Transverse colon (tissue), 4 donors: ENCODE results near the gene IFI27L1. TPM values are rescaled to one million over a fixed set of nuclear protein-coding genes. Genes with fewer than 3 reads are reported as not detected.

Experiments
- DNase-seq: peaks from one replicate; pipeline ENCODE4 v3.0.0-alpha.2; 2019
- H3K27ac ChIP-seq, 4 donors: fragments of 200-600 bp; sonication (generic); 2 replicates each; pipeline ENCODE4 v1.5.1; 2016 to 2018; ENCODE audit warnings: inconsistent platforms in 4 of 4
- H3K27me3 ChIP-seq: fragments of 200-600 bp; sonication (generic); 2 replicates; pipeline ENCODE4 v1.5.1; 2017; ENCODE audit warnings: inconsistent platforms
- H3K36me3 ChIP-seq, 4 donors: fragments of 200-600 bp; sonication (generic); 2 replicates each; pipeline ENCODE4 v1.5.1; 2017 to 2019; ENCODE audit warnings: inconsistent platforms in 4 of 4
- H3K4me1 ChIP-seq, 4 donors: fragments of 200-600 bp; sonication (generic); 2 replicates each; pipeline ENCODE4 v1.5.1; 2017 to 2020; ENCODE audit warnings: inconsistent platforms in 4 of 4
- H3K4me3 ChIP-seq, 4 donors: fragments of 200-600 bp; sonication (generic); 1 replicate in 1 of 4; 2 replicates in 3 of 4; pipeline versions ENCODE4 v1.5.1 to v1.6.1; 2017 to 2019; ENCODE audit warnings: inconsistent platforms in 4 of 4
- H3K9me3 ChIP-seq, 2 donors: fragments of 200-600 bp; sonication (generic); 2 replicates each; pipeline ENCODE4 v1.5.1; 2017 to 2019; ENCODE audit warnings: inconsistent platforms in 2 of 2
- CTCF ChIP-seq, 5 experiments: fragments of 200-600 bp in 3 of 5; fragments of 450-650 bp in 2 of 5; sonication (generic) in 3 of 5; IDR thresholded peaks; 1 replicate in 2 of 5; 2 replicates in 3 of 5; pipeline ENCODE4 v1.5.1; 2016 to 2017; ENCODE audit warnings: antibody characterized with exemption in 5 of 5, inconsistent platforms in 3 of 5, mild to moderate bottlenecking in 2 of 5, moderate library complexity in 1 of 5
- EP300 ChIP-seq: sonication (generic); formaldehyde crosslinking; IDR thresholded peaks from one replicate; pipeline ENCODE4 v1.6.1; 2017; ENCODE audit warnings: antibody characterized with exemption, low read depth
- POLR2A ChIP-seq: fragments of 450-650 bp; IDR thresholded peaks from one replicate; pipeline ENCODE4 v1.6.1; 2016; ENCODE audit warnings: antibody characterized with exemption, mild to moderate bottlenecking, moderate library complexity
- POLR2AphosphoS5 ChIP-seq, 3 donors: sonication (generic); formaldehyde crosslinking; IDR thresholded peaks; one replicate each; pipeline ENCODE4 v1.6.1; 2016; ENCODE audit warnings: antibody characterized with exemption in 3 of 3
- WGBS, 2 donors: methylation state at CpG; one replicate each; pipeline ENCODE4 v1.1.5; 2018; ENCODE audit warnings: low coverage in 1 of 2; 5-methylcytosine and 5-hydroxymethylcytosine counted together
- in situ Hi-C, 4 donors: fragments of 200-750 bp; cut with MboI; loops; one replicate each; pipeline versions ENCODE4 v1.15.0 to v1.15.1; 2017; ENCODE audit warnings: low sequenced_read_pairs in 3 of 4, low pct_ligation_motif_present in 1 of 4, low pct_unique_long_range_greater_than_20kb in 1 of 4
- intact Hi-C: fragments of 100-400 bp; cut with DNase I; formaldehyde crosslinking; loops from one replicate; pipeline ENCODE4 v1.15.1; 2023; ENCODE audit warnings: low total_unique reads
- total RNA-seq, 4 donors: library from RNA; depleted of rRNA; stranded (reverse); fragments of >200 nt; gene quantifications; one replicate each; pipeline ENCODE4 v1.1.0, GENCODE V29; 2016

IFI27L1 gene
- total RNA-seq, 4 donors from 2014 or later, result 12.3 to 21.3 (median 17.9) TPM; not detected in 1

DNA sequence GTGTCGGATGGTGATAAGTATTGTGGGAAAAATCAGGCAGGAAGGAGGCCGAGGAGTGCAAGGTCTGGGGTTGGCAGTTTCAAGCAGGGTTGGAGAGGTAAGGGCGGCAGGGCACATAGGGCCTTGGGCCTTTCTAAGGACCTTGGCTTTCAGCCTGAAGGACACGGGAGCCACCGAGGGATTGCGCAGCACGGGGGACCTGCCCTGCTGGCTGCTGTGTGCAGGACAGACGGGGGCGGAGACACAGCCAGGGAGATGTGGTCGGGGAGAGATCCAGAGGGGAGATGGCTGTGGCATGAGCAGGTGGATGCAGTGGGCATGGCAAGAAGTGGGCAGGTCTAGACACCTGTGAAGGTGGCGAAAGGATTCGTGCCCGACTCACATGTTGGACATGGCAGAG, 40.3 kb upstream of the IFI27L1 start:
- H3K27ac ChIP-seq, result no peak overlapping the region
- TF ChIP-seq POLR2A, result no peak
- no peak for TF ChIP-seq CTCF (IDR thresholded peaks at IDR 0.05)
- TF ChIP-seq POLR2AphosphoS5 (IDR thresholded peaks at IDR 0.05), result no peak
- no peak for TF ChIP-seq EP300
- no peak for DNase-seq
- H3K27me3 ChIP-seq, result no peaks in the 10 kb centered on the region
- intact Hi-C loops (no loop called here), in situ Hi-C loops (loop anchor here in 1 of 4 donors (5.0 kb wide), 1 partner anchor 97 kb away; no protein-coding TSS in a partner anchor)
- H3K4me1 ChIP-seq, result no peaks in the 10 kb centered on the region
- H3K9me3 ChIP-seq, result no peaks in the 10 kb centered on the region
- no peaks in the 10 kb centered on the region for H3K36me3 ChIP-seq
- H3K4me3 ChIP-seq, result no peak overlapping the region
- 91 to 100% methylated on average over 2 to 13 of the region's 13 CpGs for WGBS, 2 donors

- in situ Hi-C loops, result loop anchor here in 1 of 4 donors (5.0 kb wide), 1 partner anchor 96 kb away; no protein-coding TSS in a partner anchor
- WGBS, 2 donors, result 80 to 88% methylated on average over 1 to 18 of the region's 18 CpGs
- no peak overlapping the region for H3K27ac ChIP-seq
These were observed 39.4 kb upstream of the IFI27L1 start for GRCh38 chr14:94041551-94042346.

DNA sequence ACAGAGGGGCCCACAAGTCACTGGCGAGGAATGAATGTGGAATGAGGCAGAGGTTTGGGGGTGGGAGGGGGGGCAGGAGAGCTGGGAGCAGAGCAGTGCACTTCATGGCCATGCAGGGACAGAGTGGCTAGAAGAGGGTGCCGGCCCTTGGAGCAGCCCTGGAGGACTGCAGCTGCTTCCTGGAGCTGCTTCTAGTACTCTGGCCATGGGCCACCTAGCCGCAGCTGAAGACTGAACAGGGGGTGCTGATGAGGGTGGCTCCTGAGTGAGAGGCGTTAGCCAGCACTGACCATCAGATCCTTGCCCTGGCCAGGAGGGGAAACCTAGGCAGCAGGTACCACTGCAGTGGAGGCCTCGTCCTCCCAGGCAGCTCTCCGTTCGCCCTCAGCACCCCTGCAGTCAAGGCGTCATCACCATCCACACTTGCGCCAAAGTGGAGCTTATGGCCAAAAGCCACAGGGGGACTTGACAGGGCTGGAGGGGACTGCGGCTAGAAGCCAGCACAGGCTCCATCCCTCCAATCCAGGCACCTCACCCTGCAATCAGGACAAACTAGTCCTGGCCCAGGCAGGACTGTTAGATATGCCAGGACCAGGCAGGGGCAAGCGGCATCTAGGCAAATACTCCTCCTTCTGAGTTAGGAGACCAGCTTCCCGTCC, 38.5 kb upstream of the IFI27L1 start:
- 78% methylated on average over 12 of the region's 12 CpGs; no CpG with 5 or more reads in 1 of the 2 donors for WGBS, 2 donors
- TF ChIP-seq CTCF (IDR thresholded peaks at IDR 0.05) (no peak), POLR2AphosphoS5 (IDR thresholded peaks at IDR 0.05) (no peak), POLR2A (no peak), EP300 (no peak)
- Histone ChIP-seq H3K4me1 (no peaks in the 10 kb centered on the region), H3K36me3 (peaks cover 0 to 7% (median under 1%) of the 10 kb centered on the region in 4 donors), H3K9me3 (no peaks in the 10 kb centered on the region), H3K27me3 (no peaks in the 10 kb centered on the region), H3K27ac (no peak overlapping the region), H3K4me3 (no peak overlapping the region)
- intact Hi-C loops (no loop called here), in situ Hi-C loops (loop anchor here in 1 of 4 donors (5.0 kb wide), 1 partner anchor 95 kb away; no protein-coding TSS in a partner anchor)
- DNase-seq, result no peak

More at GRCh38 chr14:94041551-94042346, 39.4 kb upstream of the IFI27L1 start:
- DNase-seq, result no peak
- H3K36me3 ChIP-seq, result peaks cover 0 to 1% (median 0%) of the 10 kb centered on the region in 4 donors
- no peaks in the 10 kb centered on the region for H3K4me1 ChIP-seq
- H3K9me3 ChIP-seq, result no peaks in the 10 kb centered on the region
- H3K4me3 ChIP-seq, result no peak overlapping the region
- no peaks in the 10 kb centered on the region for H3K27me3 ChIP-seq
- intact Hi-C loops, result no loop called here
- TF ChIP-seq POLR2A (no peak), POLR2AphosphoS5 (IDR thresholded peaks at IDR 0.05) (no peak), CTCF (IDR thresholded peaks at IDR 0.05) (no peak), EP300 (no peak)

GRCh38 chr14:94043111-94043755, 37.9 kb upstream of the IFI27L1 start:
- Histone ChIP-seq H3K36me3 (peaks cover 0 to 13% (median 3%) of the 10 kb centered on the region in 4 donors), H3K9me3 (no peaks in the 10 kb centered on the region), H3K27ac (no peak overlapping the region), H3K27me3 (no peaks in the 10 kb centered on the region), H3K4me3 (no peak overlapping the region), H3K4me1 (no peaks in the 10 kb centered on the region)
- no peak for DNase-seq
- TF ChIP-seq POLR2A (no peak), EP300 (no peak), POLR2AphosphoS5 (IDR thresholded peaks at IDR 0.05) (no peak), CTCF (IDR thresholded peaks at IDR 0.05) (no peak)
- 80 to 100% methylated on average over 2 to 13 of the region's 13 CpGs for WGBS, 2 donors
- intact Hi-C loops, result no loop called here
- in situ Hi-C loops, result loop anchor here in 1 of 4 donors (5.0 kb wide), 1 partner anchor 94 kb away; no protein-coding TSS in a partner anchor
